ENCODE data around the gene DCAF12.
"Not testable (repeated sequence)": the region's sequence is repeated elsewhere in the genome, so short reads cannot be mapped to it uniquely, and the experiment has no call there.

The DCAF12 gene

DNA sequence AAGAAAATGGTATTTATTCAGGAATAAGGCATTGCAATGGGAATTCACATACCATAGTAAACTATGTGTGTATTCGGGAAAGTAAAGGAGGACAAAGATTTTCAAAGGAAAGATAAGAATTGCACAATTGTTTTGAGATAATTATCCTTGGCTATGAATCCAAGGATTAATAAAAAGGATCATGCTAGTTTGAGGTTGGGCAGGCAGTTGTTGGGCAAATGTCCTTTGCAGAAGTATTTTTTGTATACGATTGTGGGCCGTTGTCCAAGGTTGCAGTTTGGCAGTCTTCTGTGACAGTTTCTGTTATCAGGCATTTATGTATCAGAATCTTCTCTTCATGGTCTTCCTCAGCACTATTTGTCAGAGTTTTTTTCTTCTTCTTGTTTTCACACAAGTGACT is 67.2 kb downstream of the DCAF12 start:
- no peak for DNase-seq

DNA sequence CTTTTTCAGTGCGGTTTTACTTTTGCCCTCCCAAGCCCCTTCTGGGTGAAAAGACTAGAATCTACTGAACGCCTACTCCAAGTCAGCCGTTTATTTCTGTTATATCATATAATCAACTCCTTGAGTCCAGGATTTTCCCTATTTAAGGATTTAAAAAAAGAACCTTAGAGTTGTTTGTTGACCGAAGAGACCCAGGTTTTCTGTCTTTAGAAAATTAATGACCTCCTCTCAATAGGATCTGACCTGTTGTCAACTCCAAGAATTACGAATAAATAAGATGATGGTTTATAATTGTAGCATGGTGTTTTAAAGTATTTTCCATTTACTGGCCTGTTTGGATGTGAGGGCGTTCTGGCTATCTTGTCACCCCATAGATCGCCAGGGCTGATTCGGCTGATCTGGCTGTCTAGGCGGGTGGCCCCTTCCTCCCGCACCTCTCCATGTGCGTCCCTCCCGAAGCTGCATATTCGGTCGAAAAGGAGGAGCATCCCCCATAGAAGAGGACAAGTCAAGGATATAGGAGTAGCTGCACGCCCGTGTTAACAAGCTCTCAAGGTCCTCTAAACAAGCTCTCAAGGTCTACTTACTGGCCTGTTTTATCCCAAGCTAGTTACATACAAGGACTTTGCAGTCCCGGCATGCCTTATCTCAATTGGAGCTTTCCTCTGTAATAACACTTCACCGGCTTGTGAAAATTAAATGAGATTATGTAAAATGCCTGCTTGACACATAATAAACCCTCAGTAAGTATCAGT is 76.7 kb downstream of the DCAF12 start:
- DNase-seq = no peak

DNA sequence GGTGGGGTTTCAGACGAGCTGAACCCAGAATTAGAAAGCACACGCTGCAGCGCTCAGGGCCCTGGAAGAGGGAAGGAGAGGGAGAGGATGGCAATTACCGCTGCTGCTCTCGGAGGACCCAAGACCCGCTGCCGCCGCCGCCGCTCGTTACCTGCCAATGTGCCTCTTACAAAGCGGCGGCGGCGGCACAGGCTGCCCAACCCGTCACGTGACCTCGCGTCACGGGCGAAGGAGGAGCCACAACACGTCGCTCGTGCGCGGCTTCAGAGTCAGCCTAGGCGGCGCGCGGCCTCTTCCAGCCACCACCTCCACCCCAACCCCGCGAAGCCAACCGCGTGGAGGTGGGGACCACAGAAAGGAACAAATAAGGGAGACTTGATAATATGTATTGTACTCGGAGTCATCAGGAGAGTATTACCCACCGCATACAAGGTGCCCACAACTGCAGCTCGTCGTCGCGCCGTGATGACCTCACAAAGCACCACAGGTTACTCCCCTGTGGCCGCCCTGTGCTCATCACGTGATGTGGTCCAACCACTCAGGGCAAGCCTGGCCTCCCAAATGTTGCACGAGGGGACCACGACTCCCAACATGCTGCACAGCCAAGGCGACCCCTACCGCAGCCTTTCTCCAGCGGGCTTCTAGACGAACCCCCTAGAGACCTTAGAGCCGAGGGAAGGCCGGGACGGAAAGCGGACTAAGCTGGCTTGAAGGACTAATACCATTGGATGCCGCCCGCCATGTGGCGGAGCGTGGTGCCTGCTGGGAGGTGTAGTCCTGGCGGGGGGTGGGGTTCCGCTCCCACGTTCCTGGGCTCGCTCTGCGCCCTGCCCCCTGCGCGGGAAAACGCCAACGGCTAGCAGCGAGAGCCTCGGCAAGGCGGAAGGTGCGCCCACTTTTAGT is 77.5 kb downstream of the DCAF12 start, which contains the start of gene UBAP2:
TSS of gene UBAP2 (minus strand) at position 161 of the 903 bp plus-strand sequence. CDS start 31,739 bp downstream, outside the sequence.
- peak; percentile 95 for DNase-seq

DNA sequence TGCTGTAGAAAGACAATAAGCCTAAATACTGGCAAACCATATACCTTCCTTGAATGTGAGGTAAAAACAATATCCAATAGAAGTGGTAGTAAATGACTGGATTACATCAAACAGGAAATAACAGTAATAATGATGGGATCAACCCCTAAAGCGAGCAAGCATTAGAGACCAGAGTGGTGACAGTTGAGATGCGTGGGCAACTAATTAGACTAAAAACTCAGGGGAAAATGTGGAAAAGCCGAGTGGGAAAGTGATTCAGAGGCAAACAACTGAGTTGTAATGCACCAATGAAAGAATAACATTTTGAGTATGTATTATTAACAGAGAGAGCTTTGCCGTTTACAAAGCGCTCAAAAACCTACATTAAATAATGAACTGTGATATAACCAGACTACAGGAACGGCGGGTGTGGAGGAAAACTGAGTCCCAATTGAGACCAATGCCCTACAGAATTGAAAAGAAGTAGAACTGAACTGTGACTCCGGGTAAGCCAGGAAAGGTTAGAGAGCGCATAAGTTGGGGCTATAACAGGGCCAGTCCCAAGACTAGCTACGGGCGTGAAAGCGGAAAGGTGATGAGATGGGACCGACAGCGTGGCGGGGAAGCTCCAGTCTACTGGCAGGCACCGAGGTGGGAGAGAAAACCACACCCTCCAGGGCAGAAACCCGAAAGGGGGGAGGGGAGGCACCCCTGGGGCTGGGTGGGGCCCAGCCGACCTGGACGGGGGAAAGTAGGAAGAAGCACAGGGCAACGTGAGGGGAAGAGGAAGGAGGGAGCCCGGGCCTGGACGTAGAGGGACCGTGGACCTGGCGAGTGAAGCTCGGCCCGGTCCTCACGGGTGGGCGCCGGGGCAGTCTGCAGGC is 78.4 kb downstream of the DCAF12 start:
- peak; percentile 64 for DNase-seq

DNA sequence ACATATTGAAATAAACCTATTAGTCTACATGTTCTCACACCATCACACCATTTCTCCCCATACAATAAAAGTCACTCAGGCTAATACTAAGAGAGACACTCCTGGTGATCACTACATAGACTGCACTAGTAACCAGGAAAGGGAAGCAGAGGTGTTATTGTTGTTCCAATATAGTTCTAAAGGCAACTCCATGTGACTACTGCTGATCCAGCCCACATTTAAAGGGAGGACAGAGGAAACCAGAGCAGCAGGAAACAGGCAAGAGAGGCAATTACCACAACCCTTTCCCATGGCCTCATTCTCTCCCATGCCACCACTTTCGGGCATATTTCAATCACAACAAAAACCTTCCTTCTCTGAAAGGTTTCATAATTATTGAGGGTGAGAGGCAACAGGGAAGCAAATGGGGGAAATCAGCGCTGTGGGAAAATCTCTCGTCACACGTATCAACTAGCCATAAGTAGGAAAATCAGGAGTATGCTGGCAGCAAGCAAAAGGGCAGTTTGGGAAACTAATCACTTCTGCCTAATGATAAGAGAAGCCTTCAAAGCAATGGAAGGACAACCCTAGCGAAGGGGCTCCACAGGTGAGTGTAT is 79.6 kb downstream of the DCAF12 start:
- peak; percentile 23 for DNase-seq

DNA sequence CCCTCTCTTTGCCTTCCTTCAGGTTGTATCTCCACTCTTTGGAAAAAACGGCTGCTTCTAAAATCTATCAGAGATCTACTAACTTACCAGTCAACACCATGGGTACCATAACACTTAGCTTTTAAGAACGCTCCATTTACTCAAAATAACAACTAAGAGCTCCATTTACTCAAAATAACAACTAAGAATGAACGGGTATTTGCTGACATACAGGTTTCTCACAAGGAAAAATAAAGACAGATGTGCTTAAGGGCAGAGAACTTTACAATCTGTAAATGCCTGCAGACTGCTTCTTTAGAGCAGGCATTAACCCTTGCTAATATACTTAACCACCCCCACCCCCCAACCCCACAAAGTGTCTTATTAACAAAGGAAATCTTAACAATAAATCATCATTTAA is 80.6 kb downstream of the DCAF12 start:
- no peak for DNase-seq

DNA sequence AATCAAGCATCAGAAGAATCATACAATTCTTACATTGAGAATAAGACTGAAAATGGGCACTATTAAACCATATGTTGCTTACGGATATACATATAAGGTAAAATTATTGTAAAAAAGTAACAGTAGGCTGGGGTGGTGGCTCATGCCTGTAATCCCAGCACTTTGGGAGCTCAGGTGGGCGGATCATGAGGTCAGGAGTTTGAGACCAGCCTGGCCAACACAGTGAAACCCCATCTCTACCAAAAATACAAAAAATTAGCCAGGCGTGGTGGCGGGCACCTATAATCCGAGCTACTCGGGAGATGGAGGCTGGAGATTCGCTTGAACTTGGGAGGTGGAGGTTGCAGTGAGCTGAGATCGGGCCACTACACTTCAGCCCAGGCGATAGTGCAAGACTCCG is 84.4 kb downstream of the DCAF12 start:
- DNase-seq = not testable (repeated sequence)

DNA sequence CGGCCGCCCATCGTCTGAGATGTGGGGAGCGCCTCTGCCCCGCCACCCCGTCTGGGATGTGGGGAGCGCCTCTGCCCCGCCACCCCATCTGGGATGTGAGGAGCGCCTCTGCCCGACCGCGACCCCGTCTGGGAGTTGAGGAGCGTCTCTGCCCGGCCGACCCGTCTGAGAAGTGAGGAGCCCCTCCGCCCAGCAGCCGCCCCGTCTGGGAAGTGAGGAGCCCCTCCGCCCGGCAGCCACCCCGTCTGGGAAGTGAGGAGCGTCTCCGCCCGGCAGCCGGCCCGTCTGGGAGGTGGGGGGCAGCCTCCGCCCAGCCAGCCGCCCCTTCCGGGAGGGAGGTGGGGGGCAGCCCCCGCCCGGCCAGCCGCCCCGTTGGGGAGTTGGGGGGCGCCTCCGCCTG is 87.6 kb downstream of the DCAF12 start:
- not testable (repeated sequence) for DNase-seq

DNA sequence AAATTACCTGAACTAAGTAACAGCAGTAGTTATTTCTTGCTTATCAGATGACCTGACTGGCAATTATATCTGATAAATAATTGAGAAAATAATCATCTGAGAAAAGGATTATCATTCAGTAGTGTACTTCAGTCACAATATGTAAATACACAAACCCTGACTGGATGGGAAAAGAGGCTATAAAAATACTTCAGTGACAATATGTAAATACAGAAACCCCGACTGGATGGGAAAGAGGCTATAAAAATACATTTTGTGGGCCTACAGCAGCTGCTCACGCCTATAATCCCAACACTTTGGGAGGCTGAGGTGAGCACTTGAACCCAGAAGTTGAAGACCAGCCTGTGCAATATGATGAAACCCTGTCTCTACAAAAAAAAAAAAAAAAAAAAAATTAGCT is 88.9 kb downstream of the DCAF12 start:
- DNase-seq = no peak

DNA sequence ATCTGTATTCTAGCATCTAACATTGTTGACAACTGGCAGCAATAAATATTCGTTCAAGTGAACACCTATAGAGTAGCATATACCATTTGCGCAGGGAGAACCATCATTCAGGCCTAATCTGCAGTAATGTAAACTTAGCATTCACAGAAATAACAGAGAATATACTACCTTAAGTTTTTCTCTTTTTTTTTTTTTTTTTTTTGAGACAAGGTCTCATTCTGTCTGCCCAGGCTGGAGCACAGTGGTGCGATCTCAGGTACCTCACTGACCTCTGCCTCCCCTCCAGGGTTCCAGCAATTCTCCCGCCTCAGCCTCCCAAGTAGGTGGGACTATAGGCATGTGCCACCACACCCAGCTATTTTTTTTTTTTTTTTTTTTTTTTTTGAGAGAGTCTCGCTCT is 89.9 kb downstream of the DCAF12 start:
- DNase-seq = no peak
